SK-MEL-5 (cell line): ENCODE measurements around the gene WEE2. TPM values are rescaled to one million over a fixed set of nuclear protein-coding genes. Genes with fewer than 3 reads are reported as not detected.

Experiments
- DNase-seq: peaks from one replicate; pipeline ENCODE4 v3.0.0-alpha.2; 2016; ENCODE audit warnings: low read depth, low spot score
- in situ Hi-C: cut with HindIII; loops from 2 replicates; pipeline ENCODE4 v1.10.0; 2016; ENCODE audit warnings: low sequenced_read_pairs, high pct_unique_total_duplicates, low pct_unique_long_range_greater_than_20kb
- total RNA-seq: library from RNA; depleted of rRNA; stranded (reverse); fragments of >200 nt; shearing (Covaris generic); gene quantifications from 2 replicates; pipeline ENCODE4 v1.2.3, GENCODE V29; 2014

WEE2 gene
- total RNA-seq, 1 experiment from 2014 or later: not detected

- DNase-seq: no peak
- in situ Hi-C loops: no loop called here
These were observed 3.4 kb upstream of the WEE2 start for GRCh38 chr7:141704741-141705140.

GRCh38 chr7:141706239-141707064 is 1.7 kb upstream of the WEE2 start:
- in situ Hi-C loops: no loop called here
- no peak for DNase-seq

GRCh38 chr7:141709318-141709717 is 1.2 kb downstream of the WEE2 start:
- in situ Hi-C loops: no loop called here
- no peak for DNase-seq

- in situ Hi-C loops: no loop called here
- no peak for DNase-seq
These were observed 1.6 kb downstream of the WEE2 start for GRCh38 chr7:141709749-141710148.

- in situ Hi-C loops: no loop called here
- DNase-seq: peak; percentile 13
These were observed 2.1 kb downstream of the WEE2 start for GRCh38 chr7:141710301-141710700.

- in situ Hi-C loops: no loop called here
- DNase-seq: no peak
These were observed 4.6 kb downstream of the WEE2 start for GRCh38 chr7:141712603-141713255.

GRCh38 chr7:141713890-141714289 is 5.7 kb downstream of the WEE2 start:
- no peak for DNase-seq
- in situ Hi-C loops: no loop called here

GRCh38 chr7:141714571-141714970 is 6.4 kb downstream of the WEE2 start:
- DNase-seq: no peak
- in situ Hi-C loops: no loop called here

- DNase-seq: no peak
These were observed 6.9 kb downstream of the WEE2 start for GRCh38 chr7:141715018-141715417.

GRCh38 chr7:141715794-141716689 is 7.9 kb downstream of the WEE2 start:
- DNase-seq: no peak
- in situ Hi-C loops: no loop called here

More at GRCh38 chr7:141715018-141715417, 6.9 kb downstream of the WEE2 start:
- in situ Hi-C loops: no loop called here

- DNase-seq: no peak
- in situ Hi-C loops: no loop called here
These were observed 9.3 kb downstream of the WEE2 start for GRCh38 chr7:141717450-141717849.

- in situ Hi-C loops: no loop called here
- DNase-seq: no peak
These were observed 14.4 kb downstream of the WEE2 start for GRCh38 chr7:141722529-141722928.

- DNase-seq: no peak
- in situ Hi-C loops: no loop called here
These were observed 20.9 kb downstream of the WEE2 start for GRCh38 chr7:141729020-141729419.

- in situ Hi-C loops: no loop called here
- no peak for DNase-seq
These were observed 23.5 kb downstream of the WEE2 start for GRCh38 chr7:141731476-141732149.

- in situ Hi-C loops: no loop called here
- peak; percentile 34 for DNase-seq
These were observed 29.1 kb downstream of the WEE2 start for GRCh38 chr7:141737118-141737835.

- in situ Hi-C loops: no loop called here
- DNase-seq: peak; percentile 99
These were observed 29.9 kb downstream of the WEE2 start, which contains the start of gene SSBP1 for GRCh38 chr7:141737836-141738591. Gene SSBP1, plus strand, starts transcription at chr7:141738358. Its CDS starts 809 bp downstream, at chr7:141739167.
